Lower leg skin (tissue), 3 donors: Measurements from ENCODE around the gene C2orf92.

Source experiments
- POLR2A ChIP-seq, 2 donors: fragments of 450-650 bp; IDR thresholded peaks; one replicate each; pipeline ENCODE4 v1.6.1; 2016 to 2017; ENCODE audit warnings: antibody characterized with exemption in 2 of 2, mild to moderate bottlenecking in 1 of 2, moderate library complexity in 1 of 2
- TF ChIP-seq, protein P1 (sequence below), 3 donors: fragments of 450-650 bp; IDR thresholded peaks; one replicate each; pipeline ENCODE4 v1.5.1; 2016; ENCODE audit warnings: antibody characterized with exemption in 3 of 3, mild to moderate bottlenecking in 3 of 3, moderate library complexity in 2 of 3

DNA sequence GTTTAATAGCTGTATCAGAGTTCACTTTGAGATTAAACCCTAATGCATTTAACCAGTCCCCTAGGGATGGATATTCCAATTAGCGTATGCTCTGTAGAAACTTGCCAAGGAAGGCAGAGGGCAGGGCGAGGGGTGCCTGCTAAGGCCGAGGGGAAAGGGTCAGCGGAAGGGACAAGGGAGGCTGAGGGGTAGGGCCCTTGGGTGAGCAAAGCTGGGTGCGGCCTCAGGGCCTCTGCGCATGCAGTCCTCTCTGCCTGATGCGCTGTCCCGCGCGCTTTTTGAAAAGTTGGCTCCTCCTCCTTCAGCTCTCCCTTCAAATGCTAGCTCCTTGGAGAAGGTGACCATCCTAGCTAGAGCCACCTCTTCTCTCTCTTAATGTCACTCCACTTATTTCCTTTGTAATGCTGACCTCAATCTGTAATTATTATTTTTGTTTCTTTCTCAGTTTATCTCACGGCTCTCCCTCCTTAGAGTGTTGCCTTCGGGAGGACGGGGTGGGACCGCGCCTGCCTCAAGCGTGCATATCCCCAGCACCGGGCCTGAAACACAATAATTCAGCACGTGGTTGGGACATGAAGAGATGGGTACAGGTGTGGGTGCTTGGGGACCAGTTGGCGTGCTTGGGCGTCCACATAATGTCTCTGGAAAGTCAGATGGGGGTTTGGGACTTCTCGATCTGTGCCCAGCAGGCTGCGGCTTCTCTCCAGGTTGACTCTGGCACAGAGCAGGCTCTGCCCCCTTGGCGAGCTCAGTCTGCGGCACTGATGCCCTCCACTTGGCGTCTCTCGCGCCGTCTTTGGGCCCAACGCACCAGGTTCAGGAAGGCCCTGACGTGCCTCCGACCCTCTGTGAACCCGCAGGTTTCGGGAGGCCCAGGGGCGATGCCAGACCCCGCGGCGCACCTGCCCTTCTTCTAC, 53.9 kb downstream of the C2orf92 start:
- TF ChIP-seq, protein P1, sequence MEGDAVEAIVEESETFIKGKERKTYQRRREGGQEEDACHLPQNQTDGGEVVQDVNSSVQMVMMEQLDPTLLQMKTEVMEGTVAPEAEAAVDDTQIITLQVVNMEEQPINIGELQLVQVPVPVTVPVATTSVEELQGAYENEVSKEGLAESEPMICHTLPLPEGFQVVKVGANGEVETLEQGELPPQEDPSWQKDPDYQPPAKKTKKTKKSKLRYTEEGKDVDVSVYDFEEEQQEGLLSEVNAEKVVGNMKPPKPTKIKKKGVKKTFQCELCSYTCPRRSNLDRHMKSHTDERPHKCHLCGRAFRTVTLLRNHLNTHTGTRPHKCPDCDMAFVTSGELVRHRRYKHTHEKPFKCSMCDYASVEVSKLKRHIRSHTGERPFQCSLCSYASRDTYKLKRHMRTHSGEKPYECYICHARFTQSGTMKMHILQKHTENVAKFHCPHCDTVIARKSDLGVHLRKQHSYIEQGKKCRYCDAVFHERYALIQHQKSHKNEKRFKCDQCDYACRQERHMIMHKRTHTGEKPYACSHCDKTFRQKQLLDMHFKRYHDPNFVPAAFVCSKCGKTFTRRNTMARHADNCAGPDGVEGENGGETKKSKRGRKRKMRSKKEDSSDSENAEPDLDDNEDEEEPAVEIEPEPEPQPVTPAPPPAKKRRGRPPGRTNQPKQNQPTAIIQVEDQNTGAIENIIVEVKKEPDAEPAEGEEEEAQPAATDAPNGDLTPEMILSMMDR (IDR thresholded peaks at IDR 0.05) = no peak
- no peak for TF ChIP-seq POLR2A (IDR thresholded peaks at IDR 0.05)
